PC-3 (cell line): ENCODE data around the gene TMEM131L.

Experiments used
- EZH2 ChIP-seq: fragments of 300-600 bp; sonication (generic); IDR thresholded peaks from one replicate; pipeline ENCODE4 v1.6.1; 2017; ENCODE audit warnings: antibody characterized with exemption, mild to moderate bottlenecking, low read length; ENCODE audit not compliant: unreplicated experiment
- EZH2phosphoT487 ChIP-seq: fragments of 300-600 bp; sonication (generic); IDR thresholded peaks from 2 replicates; pipeline ENCODE4 v1.6.1; 2018; ENCODE audit warnings: mild to moderate bottlenecking, antibody characterized with exemption, low read length, borderline replicate concordance
- TF ChIP-seq, protein P1 (sequence below): fragments of 300-600 bp; sonication (generic); conservative IDR thresholded peaks from 2 replicates; pipeline ENCODE4 v1.5.1; 2017; ENCODE audit warnings: antibody characterized with exemption, low read depth, mild to moderate bottlenecking, low read length

DNA sequence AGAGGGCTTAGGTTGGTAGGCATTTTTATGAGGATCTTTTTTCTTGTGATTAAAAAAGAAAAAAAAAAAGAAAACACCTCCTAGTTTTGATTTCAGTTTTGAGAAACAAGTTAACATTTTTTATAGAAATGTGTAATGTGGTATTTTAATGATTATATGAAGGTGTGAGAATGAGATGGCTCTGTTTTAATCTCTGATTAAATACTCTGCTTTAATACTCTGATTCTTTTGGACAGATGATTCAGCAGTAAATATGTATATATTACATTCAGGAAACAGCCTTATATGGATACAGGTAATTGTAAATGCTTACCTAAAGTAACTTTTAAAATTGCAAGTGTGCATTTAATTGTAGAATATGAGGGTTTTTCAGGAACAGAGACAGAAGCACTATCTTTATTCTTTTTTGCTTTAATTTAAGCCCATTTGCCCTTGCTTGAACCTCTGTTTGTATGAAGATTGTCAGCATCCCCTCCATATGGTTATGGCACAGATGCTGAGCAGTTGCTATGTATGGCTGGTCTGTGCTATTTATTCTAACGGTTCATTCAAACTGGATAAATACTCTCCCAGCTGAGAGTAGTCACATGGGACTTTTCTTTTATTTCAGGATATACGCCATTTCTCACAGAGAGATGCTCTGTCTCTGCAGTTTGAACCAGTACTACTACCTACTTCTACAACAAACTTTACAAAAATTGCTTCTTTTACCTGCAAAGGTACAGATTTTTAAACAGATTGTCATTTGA, 117.0 kb downstream of the TMEM131L start:
- TF ChIP-seq, protein P1, sequence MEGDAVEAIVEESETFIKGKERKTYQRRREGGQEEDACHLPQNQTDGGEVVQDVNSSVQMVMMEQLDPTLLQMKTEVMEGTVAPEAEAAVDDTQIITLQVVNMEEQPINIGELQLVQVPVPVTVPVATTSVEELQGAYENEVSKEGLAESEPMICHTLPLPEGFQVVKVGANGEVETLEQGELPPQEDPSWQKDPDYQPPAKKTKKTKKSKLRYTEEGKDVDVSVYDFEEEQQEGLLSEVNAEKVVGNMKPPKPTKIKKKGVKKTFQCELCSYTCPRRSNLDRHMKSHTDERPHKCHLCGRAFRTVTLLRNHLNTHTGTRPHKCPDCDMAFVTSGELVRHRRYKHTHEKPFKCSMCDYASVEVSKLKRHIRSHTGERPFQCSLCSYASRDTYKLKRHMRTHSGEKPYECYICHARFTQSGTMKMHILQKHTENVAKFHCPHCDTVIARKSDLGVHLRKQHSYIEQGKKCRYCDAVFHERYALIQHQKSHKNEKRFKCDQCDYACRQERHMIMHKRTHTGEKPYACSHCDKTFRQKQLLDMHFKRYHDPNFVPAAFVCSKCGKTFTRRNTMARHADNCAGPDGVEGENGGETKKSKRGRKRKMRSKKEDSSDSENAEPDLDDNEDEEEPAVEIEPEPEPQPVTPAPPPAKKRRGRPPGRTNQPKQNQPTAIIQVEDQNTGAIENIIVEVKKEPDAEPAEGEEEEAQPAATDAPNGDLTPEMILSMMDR, result no peak
- TF ChIP-seq EZH2phosphoT487 (no peak), EZH2 (no peak)
